Pancreas (tissue), 10 donors: Measurements from ENCODE around the gene MAP4K5. TPM values are rescaled to one million over a fixed set of nuclear protein-coding genes. Genes with fewer than 3 reads are reported as not detected.

Experiments
- ATAC-seq, 4 donors: fragments of 200-7000 bp; cut with Tn5 transposase; one replicate each; pipeline versions ENCODE4 v1.8.0 to v1.9.1; 2020; ENCODE audit warnings: mild to moderate bottlenecking in 4 of 4, moderate library complexity in 4 of 4
- DNase-seq, 6 donors: peaks; one replicate each; pipeline ENCODE4 v3.0.0-alpha.2; 2020
- FAIRE-seq: peaks from 2 replicates; lab custom pipeline; 2012; peaks lifted over from hg19 to GRCh38; lab: Jason Lieb, UNC
- H3K27ac ChIP-seq, 4 donors: fragments of 200-600 bp; sonication (generic); 1 replicate in 3 of 4; 2 replicates in 1 of 4; pipeline versions ENCODE4 v1.5.0 to v1.8.0; 2020
- H3K27me3 ChIP-seq, 4 donors: fragments of 200-600 bp; one replicate each; pipeline ENCODE4 v1.8.0; 2021
- H3K36me3 ChIP-seq, 3 donors: fragments of 200-600 bp; sonication (generic) in 1 of 3; one replicate each; pipeline versions ENCODE4 v1.5.0 to v1.8.0; 2020 to 2021
- H3K4me1 ChIP-seq, 3 donors: fragments of 200-600 bp; one replicate each; pipeline ENCODE4 v1.8.0; 2021
- H3K4me3 ChIP-seq, 4 donors: fragments of 200-600 bp; sonication (generic) in 2 of 4; one replicate each; pipeline versions ENCODE4 v1.5.0 to v1.8.0; 2020 to 2021
- H3K9me3 ChIP-seq, 4 donors: fragments of 200-600 bp; one replicate each; pipeline ENCODE4 v1.8.0; 2021
- CTCF ChIP-seq, 4 donors: fragments of 200-600 bp; sonication (generic) in 3 of 4; IDR thresholded peaks; one replicate each; pipeline versions ENCODE4 v1.5.0 to v1.8.0; 2021; ENCODE audit warnings: antibody characterized with exemption in 4 of 4
- WGBS, 2 donors: extraction: QIAGEN DNeasy Blood & Tissue Kit; methylation state at CpG; one replicate each; pipeline ENCODE4 v1.1.7; 2013; 5-methylcytosine and 5-hydroxymethylcytosine counted together
- intact Hi-C, 3 donors: fragments of 100-400 bp; cut with DNase I; formaldehyde crosslinking; loops; one replicate each; pipeline versions ENCODE4 v1.11.1 to v1.14.2; 2022
- polyA plus RNA-seq, 2 donors: library from polyadenylated mRNA; stranded (reverse); fragments of 200-250 nt; gene quantifications; one replicate each; pipeline ENCODE4 v1.2.3, GENCODE V29; 2013
- total RNA-seq, 6 donors: library from RNA; stranded (reverse); fragmentation: NEBNext Ultra II Directional in 4 of 6; extraction: Animal tissue kit (Norgen Biotek cat#: 25700) in 4 of 6; gene quantifications; one replicate each; pipeline versions ENCODE4 v1.2.1 to v1.2.4, GENCODE V29; 2021 to 2023
- donor health status: healthy with polysubstance abuse.
- donor health status: DM: no; HTN: no; CAD: no; lungs with moderate emphysema.
- donor health status: DM: no; HTN: no; CAD: no.
- donor health status: control.
- donor health status: control.
- donor health status: Bipolar disorder and iron deficiency.
- donor health status: DM: yes; HTN: yes; CAD: no.
- donor health status: DM: no; HTN: no; CAD: no.
- donor health status: DM: no; HTN: no; CAD: no.
- donor health status: DM: yes; HTN: yes; CAD: no.

The MAP4K5 gene
- total and polyA plus RNA-seq, 8 donors: 12.6 to 28.6 (median 21.0) TPM

GRCh38 chr14:50434528-50434927, 97.8 kb downstream of the MAP4K5 start:
- TF ChIP-seq CTCF (IDR thresholded peaks at IDR 0.05): no peak
- intact Hi-C loops: no loop called here
- no peak for FAIRE-seq

DNA sequence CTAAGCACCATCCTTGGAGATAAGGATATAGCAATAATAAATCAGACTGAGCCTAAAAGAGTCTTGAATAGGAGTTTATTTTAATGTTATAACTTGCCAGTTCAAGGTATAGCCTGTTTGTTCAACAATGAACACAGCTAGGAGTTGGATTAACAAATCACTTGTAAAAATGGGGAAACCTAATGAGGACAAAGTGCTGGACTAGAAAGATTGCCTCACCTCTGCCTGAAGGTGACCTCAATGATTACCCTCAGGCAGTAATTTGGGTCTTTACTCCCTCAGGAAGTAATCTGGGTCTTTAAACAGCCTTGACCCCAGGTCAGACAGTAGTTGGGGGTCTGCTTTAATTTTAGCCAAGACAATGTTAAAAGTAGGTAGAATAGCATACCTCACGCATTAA, 100.2 kb downstream of the MAP4K5 start:
- DNase-seq (no peak), ATAC-seq (no peak), FAIRE-seq (no peak)
- Histone ChIP-seq H3K27ac (no peak overlapping the region), H3K27me3 (no peaks in the 10 kb centered on the region), H3K36me3 (peaks cover 0 to 19% (median 0%) of the 10 kb centered on the region in 3 donors), H3K4me3 (no peak overlapping the region), H3K4me1 (no peaks in the 10 kb centered on the region), H3K9me3 (no peaks in the 10 kb centered on the region)
- no peak for TF ChIP-seq CTCF (IDR thresholded peaks at IDR 0.05)
- intact Hi-C loops: no loop called here
- WGBS, 2 donors: 92 to 100% methylated on average over 1 of the region's 1 CpG

More at GRCh38 chr14:50434528-50434927, 97.8 kb downstream of the MAP4K5 start:
- no peak overlapping the region for H3K4me3 ChIP-seq
- no peaks in the 10 kb centered on the region for H3K4me1 ChIP-seq
- H3K27me3 ChIP-seq: no peaks in the 10 kb centered on the region
- H3K27ac ChIP-seq: no peak overlapping the region
- peaks cover 0 to 19% (median 0%) of the 10 kb centered on the region in 3 donors for H3K36me3 ChIP-seq
- DNase-seq (no peak), ATAC-seq (no peak)
- no peaks in the 10 kb centered on the region for H3K9me3 ChIP-seq

- Histone ChIP-seq H3K9me3 (no peaks in the 10 kb centered on the region), H3K36me3 (peaks cover 0 to 15% (median 6%) of the 10 kb centered on the region in 3 donors), H3K27ac (no peak overlapping the region), H3K27me3 (no peaks in the 10 kb centered on the region), H3K4me1 (no peaks in the 10 kb centered on the region), H3K4me3 (no peak overlapping the region)
- intact Hi-C loops: no loop called here
- TF ChIP-seq CTCF (IDR thresholded peaks at IDR 0.05): no peak
- ATAC-seq: no peak
- no peak for DNase-seq
- 85 to 88% methylated on average over 3 of the region's 3 CpGs for WGBS, 2 donors
- no peak for FAIRE-seq
Observed at GRCh38 chr14:50425816-50426215, 106.6 kb downstream of the MAP4K5 start.

- FAIRE-seq: no peak
- no peak for DNase-seq
- H3K36me3 ChIP-seq: peaks cover 0 to 15% (median 6%) of the 10 kb centered on the region in 3 donors
- H3K9me3 ChIP-seq: no peaks in the 10 kb centered on the region
- no peak for ATAC-seq
- no peak overlapping the region for H3K27ac ChIP-seq
- no peak overlapping the region for H3K4me3 ChIP-seq
- no peak for TF ChIP-seq CTCF (IDR thresholded peaks at IDR 0.05)
- H3K27me3 ChIP-seq: no peaks in the 10 kb centered on the region
- no peaks in the 10 kb centered on the region for H3K4me1 ChIP-seq
- WGBS, 2 donors: 90 to 96% methylated on average over 2 of the region's 2 CpGs
- intact Hi-C loops: no loop called here
Observed at GRCh38 chr14:50425105-50425504, 107.3 kb downstream of the MAP4K5 start.

DNA sequence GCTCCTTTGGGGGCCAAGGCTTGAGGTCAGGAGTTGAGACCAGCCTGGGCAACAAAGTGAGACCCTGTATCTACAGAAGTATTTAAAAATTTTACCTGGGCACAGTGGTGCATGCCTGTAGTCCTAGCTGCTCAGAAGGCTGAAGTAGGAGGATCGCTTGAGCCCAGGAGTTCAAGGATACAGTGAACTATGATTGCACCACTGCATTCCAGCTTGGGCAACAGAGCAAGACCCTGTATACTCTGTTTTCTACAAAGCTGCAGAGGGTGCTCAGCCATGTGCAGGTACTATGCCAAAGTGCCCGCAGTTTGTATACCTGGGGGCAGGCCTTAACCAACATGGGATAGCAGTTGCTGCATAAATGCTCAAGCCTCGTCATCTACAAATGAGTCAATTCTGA, 108.8 kb downstream of the MAP4K5 start:
- H3K36me3 ChIP-seq: peaks cover 0 to 15% (median 6%) of the 10 kb centered on the region in 3 donors
- ATAC-seq: no peak
- WGBS, 2 donors: 96 to 100% methylated on average over 3 of the region's 3 CpGs
- no peaks in the 10 kb centered on the region for H3K9me3 ChIP-seq
- DNase-seq: no peak
- H3K27me3 ChIP-seq: no peaks in the 10 kb centered on the region
- no peak for FAIRE-seq
- no peak overlapping the region for H3K27ac ChIP-seq
- no peaks in the 10 kb centered on the region for H3K4me1 ChIP-seq
- no peak overlapping the region for H3K4me3 ChIP-seq
- no peak for TF ChIP-seq CTCF (IDR thresholded peaks at IDR 0.05)
- intact Hi-C loops: no loop called here
